ENCODE data around the gene SHROOM1. TPM values are rescaled to one million over a fixed set of nuclear protein-coding genes. Genes with fewer than 3 reads are reported as not detected.

SHROOM1 gene
- total and polyA plus RNA-seq, 2 experiments from 2014 or later: 2.5 to 5.4 TPM

GRCh38 chr5:132775476-132775961 is 54.9 kb downstream of the SHROOM1 start (continued):
- TF ChIP-seq, protein P1, sequence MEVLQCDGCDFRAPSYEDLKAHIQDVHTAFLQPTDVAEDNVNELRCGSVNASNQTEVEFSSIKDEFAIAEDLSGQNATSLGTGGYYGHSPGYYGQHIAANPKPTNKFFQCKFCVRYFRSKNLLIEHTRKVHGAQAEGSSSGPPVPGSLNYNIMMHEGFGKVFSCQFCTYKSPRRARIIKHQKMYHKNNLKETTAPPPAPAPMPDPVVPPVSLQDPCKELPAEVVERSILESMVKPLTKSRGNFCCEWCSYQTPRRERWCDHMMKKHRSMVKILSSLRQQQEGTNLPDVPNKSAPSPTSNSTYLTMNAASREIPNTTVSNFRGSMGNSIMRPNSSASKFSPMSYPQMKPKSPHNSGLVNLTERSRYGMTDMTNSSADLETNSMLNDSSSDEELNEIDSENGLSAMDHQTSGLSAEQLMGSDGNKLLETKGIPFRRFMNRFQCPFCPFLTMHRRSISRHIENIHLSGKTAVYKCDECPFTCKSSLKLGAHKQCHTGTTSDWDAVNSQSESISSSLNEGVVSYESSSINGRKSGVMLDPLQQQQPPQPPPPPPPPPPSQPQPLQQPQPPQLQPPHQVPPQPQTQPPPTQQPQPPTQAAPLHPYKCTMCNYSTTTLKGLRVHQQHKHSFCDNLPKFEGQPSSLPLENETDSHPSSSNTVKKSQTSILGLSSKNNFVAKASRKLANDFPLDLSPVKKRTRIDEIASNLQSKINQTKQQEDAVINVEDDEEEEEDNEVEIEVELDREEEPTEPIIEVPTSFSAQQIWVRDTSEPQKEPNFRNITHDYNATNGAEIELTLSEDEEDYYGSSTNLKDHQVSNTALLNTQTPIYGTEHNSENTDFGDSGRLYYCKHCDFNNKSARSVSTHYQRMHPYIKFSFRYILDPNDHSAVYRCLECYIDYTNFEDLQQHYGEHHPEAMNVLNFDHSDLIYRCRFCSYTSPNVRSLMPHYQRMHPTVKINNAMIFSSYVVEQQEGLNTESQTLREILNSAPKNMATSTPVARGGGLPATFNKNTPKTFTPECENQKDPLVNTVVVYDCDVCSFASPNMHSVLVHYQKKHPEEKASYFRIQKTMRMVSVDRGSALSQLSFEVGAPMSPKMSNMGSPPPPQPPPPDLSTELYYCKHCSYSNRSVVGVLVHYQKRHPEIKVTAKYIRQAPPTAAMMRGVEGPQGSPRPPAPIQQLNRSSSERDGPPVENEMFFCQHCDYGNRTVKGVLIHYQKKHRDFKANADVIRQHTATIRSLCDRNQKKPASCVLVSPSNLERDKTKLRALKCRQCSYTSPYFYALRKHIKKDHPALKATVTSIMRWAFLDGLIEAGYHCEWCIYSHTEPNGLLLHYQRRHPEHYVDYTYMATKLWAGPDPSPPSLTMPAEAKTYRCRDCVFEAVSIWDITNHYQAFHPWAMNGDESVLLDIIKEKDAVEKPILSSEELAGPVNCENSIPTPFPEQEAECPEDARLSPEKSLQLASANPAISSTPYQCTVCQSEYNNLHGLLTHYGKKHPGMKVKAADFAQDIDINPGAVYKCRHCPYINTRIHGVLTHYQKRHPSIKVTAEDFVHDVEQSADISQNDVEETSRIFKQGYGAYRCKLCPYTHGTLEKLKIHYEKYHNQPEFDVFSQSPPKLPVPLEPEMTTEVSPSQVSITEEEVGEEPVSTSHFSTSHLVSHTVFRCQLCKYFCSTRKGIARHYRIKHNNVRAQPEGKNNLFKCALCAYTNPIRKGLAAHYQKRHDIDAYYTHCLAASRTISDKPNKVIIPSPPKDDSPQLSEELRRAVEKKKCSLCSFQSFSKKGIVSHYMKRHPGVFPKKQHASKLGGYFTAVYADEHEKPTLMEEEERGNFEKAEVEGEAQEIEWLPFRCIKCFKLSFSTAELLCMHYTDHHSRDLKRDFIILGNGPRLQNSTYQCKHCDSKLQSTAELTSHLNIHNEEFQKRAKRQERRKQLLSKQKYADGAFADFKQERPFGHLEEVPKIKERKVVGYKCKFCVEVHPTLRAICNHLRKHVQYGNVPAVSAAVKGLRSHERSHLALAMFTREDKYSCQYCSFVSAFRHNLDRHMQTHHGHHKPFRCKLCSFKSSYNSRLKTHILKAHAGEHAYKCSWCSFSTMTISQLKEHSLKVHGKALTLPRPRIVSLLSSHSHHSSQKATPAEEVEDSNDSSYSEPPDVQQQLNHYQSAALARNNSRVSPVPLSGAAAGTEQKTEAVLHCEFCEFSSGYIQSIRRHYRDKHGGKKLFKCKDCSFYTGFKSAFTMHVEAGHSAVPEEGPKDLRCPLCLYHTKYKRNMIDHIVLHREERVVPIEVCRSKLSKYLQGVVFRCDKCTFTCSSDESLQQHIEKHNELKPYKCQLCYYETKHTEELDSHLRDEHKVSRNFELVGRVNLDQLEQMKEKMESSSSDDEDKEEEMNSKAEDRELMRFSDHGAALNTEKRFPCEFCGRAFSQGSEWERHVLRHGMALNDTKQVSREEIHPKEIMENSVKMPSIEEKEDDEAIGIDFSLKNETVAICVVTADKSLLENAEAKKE (CRISPR knock-in tag; IDR thresholded peaks at IDR 0.05): no peak
- TF ChIP-seq POLR2AphosphoS5 (IDR thresholded peaks at IDR 0.05; ENCODE audit: low read depth) (no peak), EZH2phosphoT487 (IDR thresholded peaks at IDR 0.05; ENCODE audit: unreplicated experiment) (no peak), ZNF114 (CRISPR knock-in tag; IDR thresholded peaks at IDR 0.05) (no peak), EZH2 (IDR thresholded peaks at IDR 0.05; ENCODE audit: low read depth, unreplicated experiment) (no peak), ZNF331 (CRISPR knock-in tag; IDR thresholded peaks at IDR 0.05; ENCODE audit: low read depth) (no peak), CREB1 (CRISPR knock-in tag; IDR thresholded peaks at IDR 0.05; ENCODE audit: low read depth) (no peak), NANOG (IDR thresholded peaks at IDR 0.05; ENCODE audit: borderline replicate concordance) (no peak)
- TF ChIP-seq, protein P2, sequence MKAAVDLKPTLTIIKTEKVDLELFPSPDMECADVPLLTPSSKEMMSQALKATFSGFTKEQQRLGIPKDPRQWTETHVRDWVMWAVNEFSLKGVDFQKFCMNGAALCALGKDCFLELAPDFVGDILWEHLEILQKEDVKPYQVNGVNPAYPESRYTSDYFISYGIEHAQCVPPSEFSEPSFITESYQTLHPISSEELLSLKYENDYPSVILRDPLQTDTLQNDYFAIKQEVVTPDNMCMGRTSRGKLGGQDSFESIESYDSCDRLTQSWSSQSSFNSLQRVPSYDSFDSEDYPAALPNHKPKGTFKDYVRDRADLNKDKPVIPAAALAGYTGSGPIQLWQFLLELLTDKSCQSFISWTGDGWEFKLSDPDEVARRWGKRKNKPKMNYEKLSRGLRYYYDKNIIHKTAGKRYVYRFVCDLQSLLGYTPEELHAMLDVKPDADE (IDR thresholded peaks at IDR 0.05): no peak
- TF ChIP-seq, protein P3, sequence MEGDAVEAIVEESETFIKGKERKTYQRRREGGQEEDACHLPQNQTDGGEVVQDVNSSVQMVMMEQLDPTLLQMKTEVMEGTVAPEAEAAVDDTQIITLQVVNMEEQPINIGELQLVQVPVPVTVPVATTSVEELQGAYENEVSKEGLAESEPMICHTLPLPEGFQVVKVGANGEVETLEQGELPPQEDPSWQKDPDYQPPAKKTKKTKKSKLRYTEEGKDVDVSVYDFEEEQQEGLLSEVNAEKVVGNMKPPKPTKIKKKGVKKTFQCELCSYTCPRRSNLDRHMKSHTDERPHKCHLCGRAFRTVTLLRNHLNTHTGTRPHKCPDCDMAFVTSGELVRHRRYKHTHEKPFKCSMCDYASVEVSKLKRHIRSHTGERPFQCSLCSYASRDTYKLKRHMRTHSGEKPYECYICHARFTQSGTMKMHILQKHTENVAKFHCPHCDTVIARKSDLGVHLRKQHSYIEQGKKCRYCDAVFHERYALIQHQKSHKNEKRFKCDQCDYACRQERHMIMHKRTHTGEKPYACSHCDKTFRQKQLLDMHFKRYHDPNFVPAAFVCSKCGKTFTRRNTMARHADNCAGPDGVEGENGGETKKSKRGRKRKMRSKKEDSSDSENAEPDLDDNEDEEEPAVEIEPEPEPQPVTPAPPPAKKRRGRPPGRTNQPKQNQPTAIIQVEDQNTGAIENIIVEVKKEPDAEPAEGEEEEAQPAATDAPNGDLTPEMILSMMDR (conservative IDR thresholded peaks at IDR 0.05; ENCODE audit: low read depth in 2 of 2): no peak
